Left renal cortex interstitium (tissue), 4 donors: ENCODE measurements around the gene PDCD2L. TPM values are rescaled to one million over a fixed set of nuclear protein-coding genes. Genes with fewer than 3 reads are reported as not detected.
"Not testable (repeated sequence)": the region's sequence is repeated elsewhere in the genome, so short reads cannot be mapped to it uniquely, and the experiment has no call there.

Experiments
- DNase-seq, 4 donors: peaks; one replicate each; pipeline ENCODE4 v3.0.0-alpha.2; 2013; ENCODE audit warnings: low read depth in 4 of 4, low spot score in 2 of 4, missing footprints in 1 of 4
- polyA plus RNA-seq, 4 donors: library from polyadenylated mRNA; unstranded; fragments of 120-200 nt; gene quantifications; one replicate each; pipeline ENCODE4 v1.2.1, GENCODE V29; 2013; ENCODE audit not compliant: insufficient read length in 4 of 4

The PDCD2L gene
- polyA plus RNA-seq, 4 donors, result 12.3 to 15.9 (median 14.1) TPM

DNA sequence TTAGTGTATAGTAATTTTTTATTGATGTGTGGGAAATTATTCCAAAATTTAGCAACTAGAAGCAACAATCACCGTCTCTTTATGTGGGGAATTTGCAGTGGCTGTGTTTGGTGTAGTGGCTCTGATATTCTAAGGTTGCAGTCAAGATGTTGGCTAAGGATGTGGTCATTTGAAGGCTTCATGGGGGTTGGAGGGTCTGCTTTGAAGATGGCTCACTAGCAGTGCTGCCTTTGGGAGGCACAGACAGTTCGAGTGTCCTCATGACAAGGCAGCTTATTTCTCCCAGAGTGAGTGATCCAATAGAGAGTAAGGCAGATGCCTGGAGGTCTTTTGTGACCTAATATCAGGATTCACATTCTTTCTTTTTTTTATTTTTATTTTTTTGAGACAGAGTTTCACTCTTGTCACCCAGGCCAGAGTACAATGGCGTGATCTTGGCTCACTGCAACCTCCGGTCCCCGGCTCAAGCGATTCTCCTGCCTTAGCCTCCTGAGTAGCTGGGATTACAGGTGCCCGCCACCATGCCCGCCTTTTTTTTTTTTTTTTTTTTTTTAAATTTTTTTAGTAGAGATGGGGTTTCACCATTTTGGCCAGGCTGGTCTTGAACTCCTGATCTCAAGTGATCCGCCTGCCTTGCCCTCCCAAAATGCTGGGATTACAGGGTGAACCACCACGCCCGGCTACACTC, 30.5 kb upstream of the PDCD2L start:
- DNase-seq, result no peak

DNA sequence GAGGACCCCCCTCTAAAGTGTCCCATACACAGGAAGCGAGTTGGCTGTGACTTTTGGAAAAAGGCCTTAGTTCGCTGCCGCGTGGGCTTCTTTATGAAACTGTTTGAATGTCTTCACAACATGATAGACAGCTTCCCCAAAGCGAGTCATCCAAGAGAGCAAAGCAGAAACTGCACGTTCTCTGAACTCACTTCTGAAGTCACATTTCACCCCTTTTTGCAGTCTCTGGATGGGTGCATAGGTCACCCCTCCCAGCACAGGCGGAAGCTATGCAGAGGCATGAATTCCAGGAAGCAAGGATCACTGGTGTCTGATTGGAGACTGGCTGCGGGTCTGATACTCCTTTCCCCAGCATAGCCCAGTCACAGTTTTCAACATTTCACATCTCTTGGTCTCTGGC, 28.6 kb upstream of the PDCD2L start:
- no peak for DNase-seq

DNA sequence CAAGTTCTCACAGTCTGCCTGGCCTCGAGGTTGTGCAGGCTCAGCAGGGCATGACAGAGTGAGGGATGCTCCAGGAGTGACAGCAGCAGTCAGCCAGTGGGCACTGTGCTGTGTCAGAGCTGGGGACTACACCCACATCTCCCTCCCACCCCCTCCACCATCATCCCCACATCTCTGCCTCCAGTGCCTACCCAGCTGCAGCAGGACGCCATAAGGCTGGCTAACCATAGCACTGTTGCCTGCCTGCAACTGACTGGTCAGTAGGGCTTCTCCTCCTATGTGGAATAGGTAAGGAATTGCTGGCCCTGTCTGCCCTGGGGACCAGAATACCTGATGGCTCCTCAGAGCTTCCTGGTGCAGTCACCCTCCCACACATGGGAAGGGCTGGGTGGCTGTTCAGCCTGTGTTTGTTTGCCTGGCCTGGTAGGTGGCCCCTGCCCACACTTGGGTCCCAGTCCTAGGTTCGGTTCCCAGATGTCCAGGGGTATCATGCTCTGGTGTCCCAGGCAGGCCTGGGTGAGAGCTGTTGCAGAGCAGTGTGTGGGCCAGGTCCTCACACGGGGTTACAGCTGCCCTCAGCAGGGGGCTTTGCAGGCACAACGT, 23.5 kb upstream of the PDCD2L start:
- no peak for DNase-seq

DNA sequence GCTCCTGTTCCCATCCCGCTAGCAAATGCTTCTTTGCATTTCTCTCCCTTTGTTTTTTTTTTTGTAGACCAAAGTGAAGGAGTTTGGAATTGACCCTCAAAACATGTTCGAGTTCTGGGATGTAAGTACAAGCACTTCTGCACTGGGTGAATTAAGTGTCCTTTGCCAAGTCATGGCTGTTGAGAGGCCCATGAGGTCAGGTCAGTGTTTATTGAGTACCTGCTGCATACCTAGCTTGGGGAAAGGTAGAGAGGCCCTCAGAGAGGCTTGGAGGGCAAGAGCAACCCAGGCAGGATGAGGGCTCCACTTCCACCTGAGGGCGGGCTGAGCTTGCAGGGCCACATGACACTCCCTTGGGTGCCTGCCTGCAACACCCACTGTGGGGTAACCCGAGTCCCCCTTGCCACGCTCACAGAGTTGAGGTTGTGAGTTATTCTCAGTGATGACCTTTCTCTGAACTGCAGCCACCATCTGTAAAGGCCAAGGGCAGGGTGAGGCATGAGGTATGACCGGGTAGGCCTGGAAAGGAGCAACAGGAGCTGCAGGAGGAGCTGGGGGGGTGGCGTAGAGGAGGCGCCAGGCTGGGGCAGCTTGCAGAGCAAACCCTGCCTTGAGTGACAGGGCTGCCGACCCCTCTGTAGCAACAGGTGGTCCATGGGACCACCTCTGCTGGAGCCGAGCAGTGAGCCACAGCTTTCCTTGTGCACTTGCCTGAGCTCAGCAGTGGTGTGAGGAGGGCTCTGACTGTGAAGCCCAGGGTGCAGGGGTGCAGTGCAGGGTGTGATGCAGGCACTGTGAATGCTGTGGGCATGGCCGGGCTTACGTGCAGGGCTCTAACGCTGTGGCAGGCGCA, 22.6 kb upstream of the PDCD2L start:
- no peak for DNase-seq

DNA sequence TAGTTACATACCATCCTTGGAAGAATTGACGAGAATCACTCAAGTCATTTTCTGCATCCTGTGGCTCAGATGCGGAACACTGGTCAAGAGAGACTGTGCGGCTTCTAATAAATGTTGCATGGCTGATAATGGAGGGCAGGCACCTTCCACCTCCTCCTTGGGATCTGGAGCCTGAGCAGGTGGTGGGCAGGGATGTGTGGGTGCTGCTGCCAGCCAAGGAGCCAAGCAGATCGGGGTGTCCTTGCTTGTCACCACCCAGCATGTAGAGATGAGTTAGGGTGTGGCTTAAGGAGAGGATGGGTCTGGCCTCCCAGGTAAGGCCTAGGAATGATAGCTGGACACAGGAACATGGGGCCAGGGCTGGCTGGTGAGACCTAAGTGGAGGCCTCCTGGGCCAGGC, 21.7 kb upstream of the PDCD2L start:
- no peak for DNase-seq

DNA sequence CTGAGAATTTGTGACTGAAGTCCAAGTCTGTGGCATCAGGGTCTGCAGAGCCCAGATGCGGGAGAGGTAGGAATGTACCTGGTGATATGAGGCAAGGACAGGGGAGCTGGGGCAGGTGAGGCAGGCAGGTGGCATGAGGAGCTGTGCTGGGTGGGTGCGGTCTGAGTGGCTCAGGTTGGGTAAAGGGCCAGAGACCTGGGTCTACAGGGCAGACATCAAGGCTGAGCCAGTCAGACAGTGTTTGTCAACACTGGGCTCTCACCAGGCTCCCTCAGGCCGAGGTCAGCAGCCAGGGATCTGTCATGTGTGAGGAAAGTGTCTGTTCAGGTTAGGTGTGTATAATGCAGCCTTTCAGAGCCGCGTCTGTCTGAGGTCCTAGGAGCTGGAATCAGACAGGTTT, 20.6 kb upstream of the PDCD2L start:
- DNase-seq, result no peak

DNA sequence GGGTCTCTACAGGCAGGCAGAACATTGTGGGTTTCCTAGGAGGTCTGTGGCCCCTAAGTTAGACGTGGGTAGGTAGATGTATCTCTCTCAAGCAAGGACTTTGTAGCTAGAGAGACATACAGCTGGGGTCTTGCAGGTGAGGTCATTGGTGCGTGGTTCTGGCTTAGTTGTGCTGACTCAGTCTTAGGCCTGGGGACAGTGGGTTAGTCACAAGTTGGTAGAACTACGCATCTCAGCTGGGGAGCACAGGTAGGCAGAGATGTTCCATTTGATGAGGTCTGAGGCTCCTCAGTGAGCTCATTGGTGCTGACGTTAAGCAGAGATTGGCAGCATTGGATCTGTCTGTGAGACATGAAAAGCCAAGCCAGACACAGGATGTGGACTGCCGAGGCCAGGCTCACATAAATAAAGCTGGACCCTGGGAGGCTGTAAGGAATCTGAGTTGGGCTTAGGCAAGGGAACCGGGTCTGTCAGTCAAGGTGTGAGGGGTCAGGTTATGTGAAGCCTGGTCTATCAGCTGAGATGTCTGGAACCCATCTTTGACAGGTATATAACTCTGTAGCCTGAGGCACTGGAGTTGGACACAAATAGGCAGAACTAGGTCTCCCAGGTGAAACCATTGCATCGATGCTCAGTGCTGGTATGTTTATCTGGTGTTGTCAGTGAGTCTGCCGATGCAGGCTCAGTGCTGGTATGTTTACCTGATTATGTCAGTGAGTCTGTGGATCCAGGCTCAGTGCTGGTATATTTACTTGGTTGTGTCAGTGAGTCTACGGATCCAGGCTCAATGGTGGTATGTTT, 17.4 kb upstream of the PDCD2L start:
- no peak for DNase-seq

DNA sequence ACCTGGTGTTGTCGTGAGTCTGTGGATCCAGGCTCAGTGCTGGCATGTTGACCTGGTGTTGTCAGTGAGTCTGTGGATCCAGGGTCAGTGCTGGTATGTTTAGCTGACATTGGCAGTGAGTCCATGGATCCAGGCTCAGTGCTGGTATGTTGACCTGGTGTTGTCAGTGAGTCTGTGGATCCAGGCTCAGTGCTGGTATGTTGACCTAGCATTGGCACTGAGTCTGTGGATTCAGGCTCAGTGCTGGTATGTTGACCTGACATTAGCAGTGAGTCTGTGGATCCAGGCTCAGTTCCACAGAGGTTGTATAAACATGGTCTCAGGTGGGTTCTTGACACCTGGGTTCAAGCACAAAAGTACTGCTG, 16.8 kb upstream of the PDCD2L start:
- DNase-seq, result no peak

DNA sequence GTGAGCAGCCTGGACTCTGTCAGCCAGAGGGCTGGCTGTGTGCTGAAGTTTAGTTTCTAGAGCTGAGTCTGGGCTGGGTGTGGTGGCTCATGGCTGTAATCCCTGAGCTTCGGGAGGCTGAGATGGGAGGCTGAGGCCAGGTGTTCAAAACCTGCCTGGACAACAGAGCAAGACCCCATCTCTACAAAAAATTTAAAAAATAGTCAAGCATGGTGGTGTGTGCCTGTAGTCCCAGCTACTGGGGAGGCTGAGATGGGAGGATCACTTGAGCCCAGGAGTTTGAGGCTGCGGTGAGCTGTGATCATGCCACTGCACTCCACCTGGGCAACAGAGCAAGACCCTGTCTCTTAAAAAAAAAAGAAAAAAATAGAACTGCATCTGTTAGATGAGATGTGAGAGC, 15.5 kb upstream of the PDCD2L start:
- DNase-seq, result not testable (repeated sequence)

DNA sequence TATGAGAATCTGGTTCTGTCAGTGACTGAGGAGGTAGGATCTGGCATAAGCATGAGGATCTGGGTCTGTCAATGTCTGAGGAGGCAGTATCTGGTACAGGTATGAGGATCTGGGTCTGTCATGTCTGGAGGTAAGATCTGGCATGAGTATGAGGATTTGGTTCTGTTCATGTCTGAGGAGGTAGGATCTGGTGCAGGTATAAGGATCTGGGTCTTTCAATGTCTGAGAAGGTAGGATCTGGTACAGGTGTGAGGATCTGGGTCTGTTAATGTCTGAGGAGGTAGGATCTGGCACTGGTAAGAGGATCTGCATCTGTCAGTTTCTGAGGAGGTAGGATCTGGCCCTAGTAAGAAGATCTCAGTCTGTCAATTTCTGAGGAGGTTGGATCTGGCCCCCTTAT, 12.4 kb upstream of the PDCD2L start:
- DNase-seq, result no peak

DNA sequence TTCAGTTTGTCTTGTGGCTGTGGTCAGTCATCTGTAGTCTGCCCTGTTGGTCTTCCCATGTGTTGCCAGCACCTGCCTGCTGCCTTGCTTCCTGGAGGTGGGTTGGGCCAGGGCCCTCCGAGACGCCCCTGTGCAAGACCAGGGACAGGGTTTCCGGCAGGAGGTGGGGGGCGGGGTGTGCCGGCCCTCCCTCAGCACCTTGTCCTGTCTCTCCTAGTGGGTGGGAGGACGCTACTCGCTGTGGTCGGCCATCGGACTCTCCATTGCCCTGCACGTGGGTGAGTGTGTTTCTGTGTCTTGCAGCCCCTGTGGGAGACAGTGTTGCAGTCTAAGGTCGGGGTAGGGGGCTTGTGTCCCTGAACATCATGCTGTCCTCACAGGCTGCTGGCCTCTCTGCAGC, 11.2 kb upstream of the PDCD2L start:
- DNase-seq, result no peak

DNA sequence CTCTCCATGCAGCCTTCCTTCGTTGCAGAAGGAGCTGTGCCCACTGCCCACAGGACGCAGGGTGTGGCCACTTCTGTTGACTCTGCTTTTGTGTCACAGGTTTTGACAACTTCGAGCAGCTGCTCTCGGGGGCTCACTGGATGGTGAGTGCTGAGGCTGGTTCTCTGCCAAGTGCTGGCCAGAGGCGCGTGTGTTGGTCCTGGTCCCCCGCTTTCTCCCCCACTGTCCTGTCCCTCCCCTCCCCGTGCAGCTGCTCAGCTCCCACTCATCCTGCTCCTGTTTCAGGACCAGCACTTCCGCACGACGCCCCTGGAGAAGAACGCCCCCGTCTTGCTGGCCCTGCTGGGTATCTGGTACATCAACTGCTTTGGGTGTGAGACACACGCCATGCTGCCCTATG, 10.6 kb upstream of the PDCD2L start:
- DNase-seq, result no peak

DNA sequence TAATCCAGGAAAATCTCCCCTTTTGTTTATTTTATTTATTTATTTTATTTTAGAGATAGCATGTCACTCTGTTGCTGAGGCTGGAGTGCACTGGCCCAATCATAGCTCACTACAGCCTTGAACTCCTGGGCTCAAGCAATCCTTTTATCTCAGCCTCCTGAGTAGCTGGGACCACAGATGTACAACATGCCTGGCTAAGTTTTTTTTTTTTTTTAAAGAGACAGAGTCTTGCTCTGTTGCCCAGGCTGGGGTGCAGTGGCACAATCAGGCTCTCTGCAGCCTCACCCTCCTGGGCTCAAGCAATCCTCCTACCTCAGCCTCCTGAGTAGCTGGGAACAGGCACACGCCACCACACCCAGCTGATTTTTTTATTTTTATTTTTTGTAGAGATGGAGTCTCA, 6.3 kb upstream of the PDCD2L start:
- DNase-seq, result no peak

DNA sequence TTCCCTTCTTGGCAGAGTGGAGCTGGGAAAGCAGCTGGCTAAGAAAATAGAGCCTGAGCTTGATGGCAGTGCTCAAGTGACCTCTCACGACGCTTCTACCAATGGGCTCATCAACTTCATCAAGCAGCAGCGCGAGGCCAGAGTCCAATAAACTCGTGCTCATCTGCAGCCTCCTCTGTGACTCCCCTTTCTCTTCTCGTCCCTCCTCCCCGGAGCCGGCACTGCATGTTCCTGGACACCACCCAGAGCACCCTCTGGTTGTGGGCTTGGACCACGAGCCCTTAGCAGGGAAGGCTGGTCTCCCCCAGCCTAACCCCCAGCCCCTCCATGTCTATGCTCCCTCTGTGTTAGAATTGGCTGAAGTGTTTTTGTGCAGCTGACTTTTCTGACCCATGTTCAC, 4.3 kb upstream of the PDCD2L start:
- no peak for DNase-seq

DNA sequence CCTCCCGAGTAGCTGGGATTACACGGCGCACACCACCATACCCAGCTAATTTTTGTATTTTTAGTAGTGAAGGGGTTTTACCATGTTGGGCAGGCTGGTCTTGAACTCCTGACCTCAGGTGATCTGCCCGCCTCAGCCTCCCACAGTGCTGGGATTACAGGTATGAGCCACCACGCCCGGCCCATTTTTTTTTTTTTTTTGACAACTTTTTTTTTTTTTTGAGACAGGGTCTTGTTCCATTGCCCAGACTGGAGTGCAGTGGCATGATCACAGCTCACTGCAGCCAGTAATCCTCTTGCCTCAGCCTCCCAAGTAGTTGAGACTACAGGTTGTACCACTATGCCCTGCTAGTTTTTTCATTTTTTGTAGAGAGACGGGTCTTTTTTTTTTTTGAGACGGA, 3.4 kb upstream of the PDCD2L start:
- not testable (repeated sequence) for DNase-seq

DNA sequence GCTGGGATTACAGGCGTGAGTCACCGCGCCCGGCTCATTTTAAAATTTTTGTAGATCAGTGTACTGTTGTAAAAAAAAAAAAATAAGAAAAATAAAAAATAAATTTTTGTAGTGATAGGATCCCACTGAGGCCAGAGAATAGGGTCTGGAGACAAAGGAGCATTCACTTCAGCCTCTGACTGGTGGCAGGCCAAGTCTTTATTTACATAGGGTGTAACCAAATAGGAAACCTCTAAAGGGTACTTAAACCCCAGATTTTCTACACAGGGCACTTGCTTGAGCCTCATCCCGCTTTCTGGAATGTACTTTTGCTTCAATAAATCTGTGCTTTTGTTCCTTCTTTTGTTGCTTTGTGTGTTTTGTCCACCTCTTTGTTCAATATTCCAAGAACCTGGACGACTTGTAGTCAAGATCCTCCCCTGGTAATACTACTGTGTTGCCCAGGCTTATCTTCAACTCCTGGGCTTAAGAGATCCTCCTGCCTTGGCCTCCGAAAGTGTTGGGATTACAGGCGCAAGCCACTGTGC, 2.1 kb upstream of the PDCD2L start:
- DNase-seq, result no peak

DNA sequence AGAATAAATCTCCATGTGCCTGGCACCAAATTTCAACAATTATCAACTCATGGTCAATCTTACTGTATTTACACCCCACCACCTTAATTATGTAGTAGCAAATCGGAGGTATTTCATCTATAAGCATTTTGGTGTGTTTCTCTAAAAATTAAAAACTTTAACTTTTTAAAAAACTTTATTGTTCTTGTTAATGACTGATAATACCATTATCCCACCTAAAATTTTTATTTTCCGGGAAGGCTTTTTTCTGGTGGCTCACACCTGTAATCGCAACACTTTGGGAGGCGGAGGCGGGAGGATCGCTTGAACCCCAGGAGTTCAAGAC, 453 bp upstream of the PDCD2L start:
- no peak for DNase-seq

DNA sequence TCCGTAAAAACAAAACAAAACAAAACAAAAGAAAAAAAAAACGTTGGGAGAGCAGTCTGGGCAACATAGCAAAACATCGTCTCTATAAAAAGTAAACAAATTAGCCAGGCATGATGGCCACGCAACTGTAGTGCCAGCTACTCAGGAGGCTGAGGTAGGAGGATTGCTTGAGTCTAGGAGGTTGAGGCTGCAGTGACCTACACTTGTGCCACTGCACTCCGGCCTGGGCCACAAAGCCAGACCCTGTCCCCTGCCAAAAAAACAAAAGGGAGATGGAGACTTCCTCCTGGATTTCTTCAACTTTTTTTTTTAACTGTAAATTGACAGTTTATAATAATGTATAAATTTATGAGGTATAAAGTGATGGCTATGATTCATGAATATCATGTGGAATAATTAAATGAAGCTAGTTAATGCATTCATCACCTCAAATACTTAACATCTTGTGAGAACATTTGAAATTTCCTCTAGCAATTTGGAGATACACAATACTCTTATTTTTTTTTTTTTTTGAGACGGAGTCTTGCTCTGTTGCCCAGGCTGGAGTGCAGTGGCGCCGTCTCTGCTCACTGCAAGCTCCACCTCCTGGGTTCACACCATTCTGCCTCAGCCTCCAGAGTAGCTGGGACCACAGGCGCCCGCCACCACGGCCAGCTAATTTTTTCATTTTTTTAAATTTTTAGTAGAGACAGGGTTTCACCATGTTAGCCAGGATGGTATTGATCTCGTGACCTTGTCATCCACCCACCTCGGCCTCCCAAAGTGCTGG, 1.9 kb downstream of the PDCD2L start:
- DNase-seq, result no peak

DNA sequence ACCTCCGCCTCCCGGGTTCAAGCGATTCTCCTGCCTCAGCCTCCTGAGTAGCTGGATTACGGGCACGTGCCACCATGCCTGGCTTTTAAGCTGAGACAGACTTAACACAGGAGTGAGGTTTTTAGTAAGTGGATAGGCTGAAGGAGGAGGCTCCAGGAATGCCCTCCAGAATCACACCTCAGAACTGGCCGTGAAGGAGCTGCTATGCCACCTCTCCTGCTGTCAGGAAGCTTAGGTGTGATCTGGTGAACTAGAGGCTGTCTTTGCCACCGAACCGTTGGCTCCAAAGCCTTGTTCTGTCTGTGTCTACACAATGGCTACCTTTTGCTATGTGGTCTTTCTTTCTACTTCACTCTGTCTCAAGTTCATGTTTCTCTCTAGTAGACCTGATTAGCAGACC, 4.2 kb downstream of the PDCD2L start:
- DNase-seq, result no peak
